ENCODE data around the gene TMEM88.
A peak's percentile ranks its signal among the peaks of the same experiment; 100 is the strongest.

The TMEM88 gene

GRCh38 chr17:7833795-7834541 is 20.9 kb upstream of the TMEM88 start, which contains the start of gene KDM6B:
KDM6B (plus strand) TSS chr17:7834217; CDS start chr17:7845555, 11,338 bp downstream.
- peak; percentile 85 for DNase-seq

- DNase-seq, result peak; percentile 52
Measured at GRCh38 chr17:7834542-7834956, 20.3 kb upstream of the TMEM88 start.

- peak; percentile 90 for DNase-seq
Measured at GRCh38 chr17:7834957-7835813, 19.7 kb upstream of the TMEM88 start.

- DNase-seq, result peak; percentile 49
Measured at GRCh38 chr17:7835814-7836595, 18.9 kb upstream of the TMEM88 start.

- DNase-seq, result peak; percentile 65
Measured at GRCh38 chr17:7836596-7837407, 18.1 kb upstream of the TMEM88 start.

- no peak for DNase-seq
Measured at GRCh38 chr17:7837408-7838088, 17.3 kb upstream of the TMEM88 start.

GRCh38 chr17:7838090-7839075 is 16.5 kb upstream of the TMEM88 start:
- no peak for DNase-seq

- DNase-seq, result no peak
Measured at GRCh38 chr17:7839190-7839875, 15.5 kb upstream of the TMEM88 start.

- DNase-seq, result no peak
Measured at GRCh38 chr17:7839876-7840261, 15.0 kb upstream of the TMEM88 start.

GRCh38 chr17:7840441-7840840 is 14.4 kb upstream of the TMEM88 start:
- no peak for DNase-seq

GRCh38 chr17:7840875-7841274 is 14.0 kb upstream of the TMEM88 start:
- no peak for DNase-seq

- peak; percentile 95 for DNase-seq
Measured at GRCh38 chr17:7841396-7841914, 13.4 kb upstream of the TMEM88 start.

- peak; percentile 80 for DNase-seq
Measured at GRCh38 chr17:7841915-7842379, 12.9 kb upstream of the TMEM88 start.

- DNase-seq, result peak; percentile 97
Measured at GRCh38 chr17:7842380-7843256, 12.2 kb upstream of the TMEM88 start.

- no peak for DNase-seq
Measured at GRCh38 chr17:7843257-7843535, 11.7 kb upstream of the TMEM88 start.

- DNase-seq, result peak; percentile 91
Measured at GRCh38 chr17:7843536-7844291, 11.2 kb upstream of the TMEM88 start.

GRCh38 chr17:7844292-7845154 is 10.3 kb upstream of the TMEM88 start:
- peak; percentile 73 for DNase-seq
